Esophagus (tissue), 2 donors: ENCODE data around the gene GEMIN2. TPM values are rescaled to one million over a fixed set of nuclear protein-coding genes. Genes with fewer than 3 reads are reported as not detected.
A peak's percentile ranks its signal among the peaks of the same experiment; 100 is the strongest.
"Not testable (repeated sequence)": the region's sequence is repeated elsewhere in the genome, so short reads cannot be mapped to it uniquely, and the experiment has no call there.

Experiments
- H3K27ac ChIP-seq, 2 donors: one replicate each; pipeline ENCODE4 v1.5.1; 2013; ENCODE audit warnings: low read depth in 2 of 2, mild to moderate bottlenecking in 2 of 2, inconsistent platforms in 1 of 2, low read length in 1 of 2, moderate library complexity in 1 of 2
- H3K27me3 ChIP-seq, 2 donors: one replicate each; pipeline ENCODE4 v1.6.1; 2013; ENCODE audit warnings: low read length in 2 of 2, control low read depth in 1 of 2, mild to moderate bottlenecking in 1 of 2; ENCODE audit not compliant: insufficient read depth in 2 of 2, control insufficient read depth in 1 of 2
- H3K36me3 ChIP-seq, 2 donors: one replicate each; pipeline ENCODE4 v1.6.1; 2013; ENCODE audit warnings: low read length in 1 of 2; ENCODE audit not compliant: control insufficient read depth in 2 of 2, insufficient read depth in 2 of 2
- H3K4me1 ChIP-seq, 2 donors: one replicate each; pipeline ENCODE4 v1.6.1; 2013; ENCODE audit warnings: low read length in 1 of 2; ENCODE audit not compliant: control insufficient read depth in 2 of 2, insufficient read depth in 2 of 2
- H3K4me3 ChIP-seq, 2 donors: one replicate each; pipeline ENCODE4 v1.5.1; 2013; ENCODE audit warnings: low read length in 2 of 2, mild to moderate bottlenecking in 2 of 2, low read depth in 1 of 2, moderate library complexity in 1 of 2
- H3K9me3 ChIP-seq, 2 donors: one replicate each; pipeline ENCODE4 v1.6.1; 2013; ENCODE audit warnings: mild to moderate bottlenecking in 2 of 2, low read depth in 1 of 2, low read length in 1 of 2, moderate library complexity in 1 of 2; ENCODE audit not compliant: control insufficient read depth in 2 of 2, insufficient read depth in 1 of 2
- WGBS, 2 donors: extraction: QIAGEN DNeasy Blood & Tissue Kit; methylation state at CpG; one replicate each; pipeline ENCODE4 v1.1.7; 2013; 5-methylcytosine and 5-hydroxymethylcytosine counted together
- polyA plus RNA-seq, 2 donors: library from polyadenylated mRNA; stranded (reverse); fragments of 200-250 nt; gene quantifications; one replicate each; pipeline ENCODE4 v1.2.3, GENCODE V29; 2013
- donor health status: healthy with polysubstance abuse.
- donor health status: Bipolar disorder and iron deficiency.

The GEMIN2 gene
- polyA plus RNA-seq, 2 donors: 6.2 to 8.9 TPM

DNA sequence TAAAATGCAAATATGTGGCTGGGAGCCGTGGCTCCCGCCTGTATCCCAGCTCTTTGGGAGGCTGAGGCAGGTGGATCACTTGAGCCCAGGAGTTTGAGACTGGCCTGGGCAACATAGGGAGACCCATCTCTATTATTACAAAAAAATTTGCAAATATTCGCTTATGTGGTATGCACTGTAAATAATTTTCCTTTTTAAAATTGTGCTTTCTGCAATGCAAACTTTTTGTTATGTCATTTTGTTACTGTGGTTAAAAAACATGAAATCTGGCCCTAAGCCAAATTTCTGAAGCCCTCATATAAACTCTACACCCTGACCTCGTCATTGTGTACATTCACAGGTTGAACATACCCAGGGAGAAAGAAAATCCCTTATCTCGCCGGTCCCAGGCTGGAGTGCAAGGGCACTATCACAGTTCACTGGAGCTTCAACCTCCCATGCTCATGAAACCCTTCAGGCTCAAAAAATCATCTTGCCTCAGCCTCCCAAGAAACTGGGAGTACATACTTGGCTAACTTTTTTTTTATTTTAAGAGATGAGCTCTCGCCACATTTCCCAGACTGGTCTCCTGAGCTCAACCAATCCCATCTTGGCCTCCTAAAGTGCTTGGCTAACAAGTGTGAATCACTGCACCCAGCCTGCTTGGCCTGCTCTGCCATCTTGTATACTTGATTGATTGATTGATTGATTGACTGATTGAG, 31.3 kb downstream of the GEMIN2 start:
- WGBS, 2 donors: 69 to 77% methylated on average over 7 of the region's 7 CpGs
- Histone ChIP-seq H3K4me1 (no peaks in the 10 kb centered on the region), H3K36me3 (peaks cover 0 to 3% of the 10 kb centered on the region in 2 donors), H3K27ac (no peak overlapping the region), H3K4me3 (no peak overlapping the region), H3K9me3 (no peaks in the 10 kb centered on the region), H3K27me3 (no peaks in the 10 kb centered on the region)

DNA sequence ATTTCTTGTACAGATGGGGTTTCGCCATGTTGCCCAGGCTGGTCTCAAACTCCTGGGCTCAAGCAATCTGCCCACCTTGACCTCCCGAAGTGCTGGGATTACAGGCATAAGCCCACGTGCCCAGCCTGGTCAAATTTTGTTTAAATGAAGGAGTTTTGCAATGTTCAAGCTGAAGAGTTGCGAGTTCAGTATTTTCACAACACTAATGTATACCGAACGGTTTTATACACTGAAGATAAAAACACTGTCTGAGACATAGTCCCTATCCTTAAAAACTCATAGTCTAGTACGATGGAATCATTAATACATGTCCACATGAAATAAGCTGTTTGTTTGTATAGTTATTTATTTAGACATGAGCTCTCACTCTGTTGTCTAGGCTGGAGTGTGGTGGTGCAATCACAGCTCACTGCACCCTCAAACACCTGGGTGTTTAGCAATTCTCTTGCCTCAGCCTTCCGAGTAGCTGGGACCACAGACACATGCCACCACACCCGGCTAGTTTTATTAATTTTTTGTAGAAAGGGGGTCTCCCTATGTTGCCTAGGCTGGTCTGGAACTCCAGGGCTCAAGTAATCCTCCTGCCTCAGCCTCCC, 40.6 kb downstream of the GEMIN2 start:
- Histone ChIP-seq H3K4me3 (no peak overlapping the region), H3K9me3 (peaks cover 0 to 2% of the 10 kb centered on the region in 2 donors), H3K27ac (no peak overlapping the region), H3K27me3 (no peaks in the 10 kb centered on the region), H3K36me3 (peaks cover 5 to 11% of the 10 kb centered on the region in 2 donors), H3K4me1 (no peaks in the 10 kb centered on the region)
- 90 to 94% methylated on average over 9 of the region's 9 CpGs for WGBS, 2 donors

- H3K36me3 ChIP-seq: peaks cover 5 to 10% of the 10 kb centered on the region in 2 donors
Measured at GRCh38 chr14:39157491-39157890, 43.4 kb downstream of the GEMIN2 start.

DNA sequence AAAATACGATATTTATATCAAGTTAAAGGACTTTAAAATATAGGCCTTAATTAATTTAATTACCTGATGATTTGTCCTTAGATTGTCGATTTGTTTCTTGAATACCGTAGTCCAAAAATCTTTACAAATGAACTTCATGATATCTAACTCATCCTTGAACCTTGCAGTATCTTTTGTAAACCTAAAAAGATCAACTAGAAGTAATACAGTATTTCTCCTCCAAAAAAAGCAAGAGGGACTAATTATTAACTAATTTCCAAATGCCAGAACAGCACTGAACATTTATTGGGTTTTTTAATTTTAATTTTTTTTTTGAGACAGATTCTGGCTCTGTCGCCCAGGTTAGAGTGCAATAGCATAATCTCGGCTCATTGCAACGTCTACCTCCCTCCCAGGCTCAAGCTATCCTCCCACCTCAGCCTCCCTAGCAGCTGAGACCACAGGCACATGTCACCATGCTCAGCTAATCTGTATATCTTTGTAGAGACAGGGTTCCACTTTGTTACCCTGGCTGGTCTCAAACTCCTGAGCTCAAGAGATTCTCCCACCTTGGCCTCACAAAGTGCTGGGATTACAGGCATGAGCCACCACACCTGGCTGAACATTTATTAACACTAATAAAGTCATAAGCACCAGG, 44.2 kb downstream of the GEMIN2 start:
- H3K4me3 ChIP-seq: no peak overlapping the region
- 79 to 87% methylated on average over 6 of the region's 6 CpGs for WGBS, 2 donors
- H3K36me3 ChIP-seq: peaks cover 5 to 10% of the 10 kb centered on the region in 2 donors
- H3K4me1 ChIP-seq: peaks cover 0 to 2% of the 10 kb centered on the region in 2 donors
- H3K27ac ChIP-seq: no peak overlapping the region
- peaks cover 0 to 2% of the 10 kb centered on the region in 2 donors for H3K9me3 ChIP-seq
- no peaks in the 10 kb centered on the region for H3K27me3 ChIP-seq

More at GRCh38 chr14:39157491-39157890, 43.4 kb downstream of the GEMIN2 start:
- 93 to 96% methylated on average over 6 of the region's 6 CpGs for WGBS, 2 donors
- H3K9me3 ChIP-seq: peaks cover 0 to 2% of the 10 kb centered on the region in 2 donors
- no peak overlapping the region for H3K27ac ChIP-seq
- H3K4me3 ChIP-seq: no peak overlapping the region
- H3K27me3 ChIP-seq: no peaks in the 10 kb centered on the region
- H3K4me1 ChIP-seq: peaks cover 0 to 2% of the 10 kb centered on the region in 2 donors

DNA sequence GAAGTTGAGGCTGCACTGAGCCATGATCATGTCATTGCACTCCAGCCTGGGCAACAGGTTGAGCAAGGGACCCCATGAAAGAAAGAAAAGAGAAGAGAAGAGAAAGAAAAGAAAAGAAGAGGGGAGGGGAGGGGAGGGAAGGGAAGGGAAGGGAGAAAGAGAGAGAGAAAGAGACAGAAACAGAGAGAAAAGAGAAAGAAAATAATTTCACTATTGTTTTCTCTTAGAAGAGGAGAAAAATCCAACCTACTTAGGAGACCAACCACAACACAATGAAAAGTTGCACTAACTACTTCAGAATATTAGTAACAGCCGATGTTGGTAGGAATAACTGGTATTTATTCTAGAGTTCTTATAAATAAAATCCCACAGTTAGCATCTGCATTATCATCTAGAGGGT, 46.4 kb downstream of the GEMIN2 start:
- no peaks in the 10 kb centered on the region for H3K27me3 ChIP-seq
- WGBS, 2 donors: 90 to 100% methylated on average over 1 of the region's 1 CpG
- H3K9me3 ChIP-seq: peaks cover 0 to 2% of the 10 kb centered on the region in 2 donors
- peaks cover 5 to 13% of the 10 kb centered on the region in 2 donors for H3K36me3 ChIP-seq
- no peak overlapping the region for H3K4me3 ChIP-seq
- H3K4me1 ChIP-seq: peaks cover 0 to 2% of the 10 kb centered on the region in 2 donors
- no peak overlapping the region for H3K27ac ChIP-seq

DNA sequence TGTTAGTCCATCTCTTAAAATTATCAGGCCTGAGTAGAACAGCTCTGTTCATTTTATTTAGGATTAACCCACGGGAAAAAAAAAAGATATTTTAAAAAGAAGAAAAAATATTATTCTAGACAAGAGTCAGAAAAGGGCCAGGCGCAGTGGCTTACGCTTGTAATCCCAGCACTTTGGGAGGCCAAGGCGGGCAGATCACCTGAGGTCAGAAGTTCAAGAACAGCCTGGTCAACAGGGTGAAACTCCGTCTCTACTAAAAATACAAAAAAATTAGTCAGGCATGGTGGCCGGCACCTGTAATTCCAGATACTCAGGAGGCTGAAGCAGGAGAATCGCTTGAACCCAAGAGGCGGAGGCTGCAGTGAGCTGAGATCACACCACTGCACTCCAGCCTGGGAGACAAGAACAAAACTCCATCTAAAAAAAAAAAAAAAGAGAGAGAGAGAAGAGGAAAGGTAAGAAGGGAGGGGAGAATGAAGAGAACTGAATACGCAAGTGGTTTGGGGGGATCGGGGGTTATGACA, 53.7 kb downstream of the GEMIN2 start:
- not testable (repeated sequence) for H3K27me3 ChIP-seq, H3K9me3 ChIP-seq, H3K4me3 ChIP-seq, H3K36me3 ChIP-seq, H3K27ac ChIP-seq, H3K4me1 ChIP-seq
- WGBS, 2 donors: 88 to 92% methylated on average over 10 of the region's 10 CpGs

GRCh38 chr14:39168591-39168990, 54.5 kb downstream of the GEMIN2 start:
- Histone ChIP-seq H3K27ac (no peak overlapping the region), H3K4me3 (peak overlapping the region in 1 of 2 donors; percentile 95), H3K36me3 (peaks cover 0 to 3% of the 10 kb centered on the region in 2 donors), H3K4me1 (no peaks in the 10 kb centered on the region), H3K9me3 (no peaks in the 10 kb centered on the region), H3K27me3 (no peaks in the 10 kb centered on the region)
- WGBS, 2 donors: 60 to 69% methylated on average over 4 of the region's 4 CpGs

DNA sequence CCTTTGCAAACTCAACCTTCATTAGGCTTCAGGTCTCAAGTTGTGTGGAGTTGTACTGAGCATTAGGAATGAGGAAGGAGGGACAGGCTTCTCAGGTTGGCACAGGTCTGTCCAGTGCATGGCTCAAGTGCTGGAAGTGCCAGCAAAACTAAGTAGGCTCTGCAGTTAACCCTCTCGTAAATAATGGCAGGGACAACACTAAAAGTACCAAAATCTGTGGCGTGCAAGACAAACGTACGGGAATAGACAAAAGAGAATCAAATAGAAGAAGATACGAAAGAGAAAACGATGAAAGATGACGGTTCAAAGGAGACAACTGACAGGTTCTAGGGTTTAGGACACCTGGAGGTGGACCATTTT, 55.4 kb downstream of the GEMIN2 start:
- 0% methylated on average over 7 of the region's 7 CpGs for WGBS, 2 donors
- Histone ChIP-seq H3K27ac (peak overlapping the region; percentile 99 to 100), H3K9me3 (no peaks in the 10 kb centered on the region), H3K27me3 (no peaks in the 10 kb centered on the region), H3K4me1 (no peaks in the 10 kb centered on the region), H3K4me3 (peak overlapping the region; percentile 89 to 95), H3K36me3 (peaks cover 0 to 2% of the 10 kb centered on the region in 2 donors)

DNA sequence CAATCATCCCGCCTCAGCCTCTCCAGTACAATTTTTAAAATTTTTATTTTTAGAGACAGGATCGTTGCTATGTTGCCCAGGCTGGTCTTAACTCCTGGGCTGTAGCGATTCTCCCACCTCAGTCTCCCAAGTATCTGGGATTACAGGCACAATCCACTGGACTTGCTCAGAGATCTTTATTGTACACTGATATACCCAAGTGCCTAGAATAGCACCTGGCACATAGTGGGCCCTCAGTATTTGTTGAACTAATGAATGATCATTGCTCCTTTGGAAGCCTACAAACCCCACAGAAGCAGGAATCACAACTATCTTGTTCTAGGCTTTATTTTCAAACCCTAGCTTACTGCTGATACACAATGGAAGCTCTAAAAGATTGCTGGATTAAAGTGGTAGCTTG, 59.1 kb downstream of the GEMIN2 start:
- H3K9me3 ChIP-seq: no peaks in the 10 kb centered on the region
- H3K4me1 ChIP-seq: no peaks in the 10 kb centered on the region
- no peak overlapping the region for H3K27ac ChIP-seq
- no peak overlapping the region for H3K4me3 ChIP-seq
- peaks cover 0 to 5% of the 10 kb centered on the region in 2 donors for H3K36me3 ChIP-seq
- no peaks in the 10 kb centered on the region for H3K27me3 ChIP-seq
- WGBS, 2 donors: 91 to 92% methylated on average over 3 of the region's 3 CpGs
